OCI-M2 (cell line): Measurements from ENCODE around the gene TRIM41.
"Not testable (repeated sequence)": the region's sequence is repeated elsewhere in the genome, so short reads cannot be mapped to it uniquely, and the experiment has no call there.

Experiments
- DNase-seq: peaks from one replicate; lab custom pipeline; 2025; ENCODE audit not compliant: unreplicated experiment; lab: John Stamatoyannopoulos, UW

TRIM41 gene

GRCh38 chr5:181248277-181248676, 25.2 kb downstream of the TRIM41 start:
- no peak for DNase-seq

GRCh38 chr5:181255276-181255675, 32.2 kb downstream of the TRIM41 start:
- no peak for DNase-seq

- no peak for DNase-seq
These were observed 32.9 kb downstream of the TRIM41 start for GRCh38 chr5:181255836-181256578.

- DNase-seq = no peak
These were observed 35.5 kb downstream of the TRIM41 start for GRCh38 chr5:181258576-181258975.

GRCh38 chr5:181259283-181259682, 36.2 kb downstream of the TRIM41 start:
- DNase-seq = no peak

GRCh38 chr5:181259974-181260719, 37.1 kb downstream of the TRIM41 start:
- DNase-seq = no peak

GRCh38 chr5:181260720-181261319, 37.7 kb downstream of the TRIM41 start, which contains the start of gene TRIM52:
Gene TRIM52 (minus strand): TSS chr5:181261143. CDS start chr5:181260813, 330 bp downstream.
- no peak for DNase-seq

- no peak for DNase-seq
These were observed 38.4 kb downstream of the TRIM41 start for GRCh38 chr5:181261320-181262049.

GRCh38 chr5:181263633-181264032, 40.6 kb downstream of the TRIM41 start:
- no peak for DNase-seq

- no peak for DNase-seq
These were observed 42.1 kb downstream of the TRIM41 start for GRCh38 chr5:181265092-181265671.

- not testable (repeated sequence) for DNase-seq
These were observed 44.3 kb downstream of the TRIM41 start for GRCh38 chr5:181267291-181267904.

- DNase-seq = not testable (repeated sequence)
These were observed 44.8 kb downstream of the TRIM41 start for GRCh38 chr5:181267907-181268306.

GRCh38 chr5:181271081-181271480, 48.0 kb downstream of the TRIM41 start:
- no peak for DNase-seq

GRCh38 chr5:181273433-181273744, 50.3 kb downstream of the TRIM41 start:
- not testable (repeated sequence) for DNase-seq

GRCh38 chr5:181280251-181280762, 57.2 kb downstream of the TRIM41 start:
- DNase-seq = no peak

GRCh38 chr5:181281077-181281983, 58.2 kb downstream of the TRIM41 start:
- DNase-seq = no peak

GRCh38 chr5:181281984-181282316, 58.9 kb downstream of the TRIM41 start:
- DNase-seq = no peak

- DNase-seq = not testable (repeated sequence)
These were observed 59.3 kb downstream of the TRIM41 start for GRCh38 chr5:181282415-181282814.

- no peak for DNase-seq
These were observed 59.8 kb downstream of the TRIM41 start for GRCh38 chr5:181282874-181283273.
